Ramos (cell line): ENCODE measurements around the gene SLC43A2.
"Not testable (repeated sequence)": the region's sequence is repeated elsewhere in the genome, so short reads cannot be mapped to it uniquely, and the experiment has no call there.

Experiments
- in situ Hi-C: fragments of 300-500 bp; cut with MboI; formaldehyde crosslinking; loops from one replicate; pipeline ENCODE4 v1.14.3; 2022; ENCODE audit warnings: low sequenced_read_pairs; ENCODE audit not compliant: unreplicated experiment

The SLC43A2 gene

DNA sequence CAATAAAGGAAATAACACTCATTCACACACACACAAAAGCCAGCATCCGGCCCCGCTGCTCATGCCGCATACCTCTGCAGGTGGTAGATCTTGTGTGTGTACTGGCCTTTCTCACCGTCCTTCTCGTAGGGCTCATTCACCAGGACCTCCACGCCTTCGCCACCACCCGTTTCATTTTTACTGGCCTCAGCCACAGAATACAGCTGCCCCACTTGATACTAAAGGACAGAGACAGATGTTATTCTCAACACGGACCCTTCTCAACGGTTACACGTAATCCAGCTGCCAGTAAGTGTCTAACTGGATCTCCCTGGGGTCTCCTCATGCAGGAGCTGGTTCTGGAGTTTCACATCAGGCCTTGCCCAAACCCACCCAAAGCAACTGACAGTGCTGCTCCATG, 75.7 kb downstream of the SLC43A2 start:
- in situ Hi-C loops = no loop called here

DNA sequence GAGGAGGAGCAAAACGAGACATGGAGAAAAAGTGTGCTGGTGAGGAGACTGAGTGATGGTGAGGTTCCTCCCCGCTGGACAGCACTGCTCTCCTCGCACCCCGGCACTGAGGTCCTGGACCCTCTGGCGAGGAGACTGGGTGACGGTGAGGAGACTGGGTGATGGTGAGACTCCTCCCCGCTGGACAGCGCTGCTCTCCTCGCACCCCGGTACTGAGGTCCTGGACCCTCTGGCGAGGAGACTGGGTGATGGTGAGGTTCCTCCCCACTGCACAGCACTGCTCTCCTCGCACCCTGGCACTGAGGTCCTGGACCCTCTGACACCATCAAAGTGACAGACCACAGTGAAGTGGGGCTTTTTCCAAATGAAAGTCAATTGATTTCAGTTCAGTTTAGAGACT, 76.9 kb downstream of the SLC43A2 start:
- in situ Hi-C loops = no loop called here

DNA sequence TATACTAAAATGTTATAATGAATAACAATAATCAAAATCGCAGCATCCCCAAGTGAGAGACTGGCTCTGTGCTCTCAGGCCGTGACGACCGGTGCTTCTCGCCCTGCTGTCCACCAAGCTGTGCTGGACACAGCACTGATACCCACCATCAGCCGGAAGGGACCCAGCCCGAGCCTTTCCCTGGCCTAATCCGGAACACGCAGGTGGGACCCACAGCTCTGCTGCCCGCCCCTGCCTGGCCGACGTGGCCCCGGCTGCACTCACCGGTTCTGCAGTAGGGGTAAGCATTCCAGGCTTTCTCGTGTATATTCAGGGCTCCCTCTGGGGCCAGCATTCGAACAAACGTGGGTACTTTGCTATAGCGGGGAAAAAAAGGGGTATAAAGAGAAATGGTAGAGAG, 80.6 kb downstream of the SLC43A2 start:
- in situ Hi-C loops = no loop called here

DNA sequence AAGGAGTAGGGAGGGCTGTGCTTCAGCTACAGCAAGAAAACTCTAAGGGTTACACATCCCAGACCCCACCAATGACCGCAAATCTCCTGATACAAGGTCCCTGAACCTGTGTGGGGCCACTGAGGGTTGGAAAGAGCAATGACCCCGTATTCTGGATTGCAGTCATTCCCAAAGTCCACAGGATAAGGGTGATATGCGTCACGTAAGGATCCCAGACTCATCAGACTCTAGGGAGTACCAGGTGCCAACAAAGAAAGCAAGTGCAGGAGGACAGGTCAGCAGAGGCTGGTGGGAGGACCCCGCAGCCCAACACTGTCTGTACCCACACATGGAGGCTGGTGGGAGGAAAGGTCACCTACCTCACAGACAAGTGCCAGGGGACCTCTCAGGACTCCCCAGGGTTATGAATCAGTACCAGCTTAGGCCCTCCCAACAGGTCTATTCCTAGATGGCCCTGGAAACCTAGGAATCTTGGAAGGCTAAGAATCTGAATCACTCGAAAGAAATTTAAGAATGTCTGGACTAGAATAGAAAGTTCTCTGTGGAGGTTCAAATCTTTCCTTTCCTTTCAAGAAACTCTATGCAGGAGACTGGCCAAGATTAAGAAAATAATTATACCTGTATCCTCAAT, 82.2 kb downstream of the SLC43A2 start:
- in situ Hi-C loops = no loop called here

DNA sequence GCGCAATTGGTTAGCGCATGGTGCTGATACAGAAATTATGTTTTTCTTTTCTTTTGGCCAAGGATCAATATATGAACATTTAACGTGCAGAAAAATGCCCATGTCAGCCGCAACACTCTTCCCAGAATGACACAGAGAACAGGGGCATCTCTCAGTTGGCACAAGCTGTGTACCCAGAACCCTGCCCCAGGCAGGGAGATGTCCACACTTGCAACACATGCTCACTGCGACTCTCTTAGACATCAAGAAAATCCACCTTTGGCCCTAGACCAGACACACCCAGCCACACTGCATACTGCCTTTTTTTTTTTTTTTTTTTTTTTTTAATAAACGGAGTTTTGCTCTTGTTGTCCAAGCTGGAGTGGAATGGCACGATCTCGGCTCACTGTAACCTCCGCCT, 83.0 kb downstream of the SLC43A2 start:
- in situ Hi-C loops = no loop called here

DNA sequence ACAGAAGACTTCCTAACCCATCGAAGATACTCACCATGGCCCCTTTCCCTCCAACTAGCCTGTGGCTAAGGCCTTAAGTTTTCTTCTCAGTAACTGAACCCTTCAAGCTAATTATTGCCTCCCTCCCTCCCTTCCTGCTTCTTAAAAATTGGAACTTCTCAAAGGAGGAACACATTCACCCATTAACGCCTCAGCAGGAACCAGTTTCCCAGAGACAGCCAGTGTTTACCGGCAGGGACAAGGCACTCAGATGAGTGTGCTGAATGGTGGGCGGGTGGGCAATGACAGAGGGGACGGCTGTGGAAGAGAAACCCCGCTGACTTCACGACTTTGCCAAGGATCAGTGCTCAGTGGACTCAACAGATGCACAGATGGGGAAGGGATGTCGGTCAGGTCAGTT, 86.3 kb downstream of the SLC43A2 start:
- in situ Hi-C loops = no loop called here

DNA sequence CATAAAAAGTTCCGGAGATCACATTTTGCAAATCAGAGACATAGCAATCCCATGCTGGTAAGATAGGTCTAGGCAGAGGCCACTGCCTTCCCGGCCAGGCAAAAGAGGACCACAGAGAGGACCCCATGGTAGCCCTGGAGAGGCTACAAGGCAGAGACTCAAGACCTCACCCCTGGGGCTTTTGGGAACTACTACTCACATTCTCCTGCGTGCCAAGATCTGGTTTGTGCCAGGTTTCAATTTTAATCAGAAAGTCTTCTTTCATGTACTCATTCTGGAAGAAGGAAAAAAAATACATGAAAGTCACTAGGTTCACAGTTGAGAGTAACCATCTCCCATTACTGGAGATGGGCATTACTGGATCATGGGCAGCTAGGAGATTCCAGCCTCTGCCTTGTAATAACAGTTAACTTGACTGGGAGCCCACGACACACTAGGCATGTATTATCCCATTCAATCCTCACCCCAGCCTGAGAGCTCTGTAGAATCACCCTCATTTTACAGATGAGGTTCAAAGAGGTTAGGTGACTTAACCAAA, 87.2 kb downstream of the SLC43A2 start:
- in situ Hi-C loops = no loop called here

DNA sequence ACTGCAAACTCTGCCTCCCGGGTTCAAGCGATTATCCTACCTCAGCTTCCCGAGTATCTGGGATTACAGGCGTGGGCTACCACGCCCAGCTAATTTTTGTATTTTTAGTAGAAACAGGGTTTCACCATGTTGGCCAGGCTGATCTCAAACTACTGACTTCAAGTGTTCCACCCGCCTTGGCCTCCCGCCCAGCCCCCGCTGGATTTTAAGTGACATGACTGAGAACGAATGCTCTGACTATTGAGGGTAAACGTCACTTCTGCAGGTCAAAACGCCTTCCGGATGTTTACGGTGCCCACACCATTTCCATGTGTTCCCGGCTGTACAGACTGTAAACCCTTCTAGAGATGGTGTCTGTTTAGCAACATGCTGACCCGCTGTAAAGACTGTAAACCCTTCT, 88.8 kb downstream of the SLC43A2 start:
- in situ Hi-C loops = no loop called here

DNA sequence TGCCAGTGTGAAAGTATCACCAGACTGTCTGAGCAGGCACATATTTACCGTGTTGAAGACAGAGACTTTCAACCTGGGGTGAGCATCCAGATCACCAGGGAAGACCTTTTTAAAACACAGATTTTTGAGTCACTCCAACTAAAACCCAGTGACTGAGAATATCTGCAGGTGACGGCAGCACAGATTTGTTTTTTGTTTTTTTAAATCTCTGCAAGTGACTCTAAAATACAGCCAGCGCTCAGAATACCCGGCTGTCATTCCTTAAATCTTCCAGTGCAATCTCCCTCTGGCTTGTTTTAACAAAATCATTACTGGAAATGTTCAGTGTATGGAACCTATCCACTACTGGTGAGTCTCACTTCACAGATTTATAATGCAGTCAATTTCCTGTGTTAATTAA, 92.9 kb downstream of the SLC43A2 start:
- in situ Hi-C loops = no loop called here

DNA sequence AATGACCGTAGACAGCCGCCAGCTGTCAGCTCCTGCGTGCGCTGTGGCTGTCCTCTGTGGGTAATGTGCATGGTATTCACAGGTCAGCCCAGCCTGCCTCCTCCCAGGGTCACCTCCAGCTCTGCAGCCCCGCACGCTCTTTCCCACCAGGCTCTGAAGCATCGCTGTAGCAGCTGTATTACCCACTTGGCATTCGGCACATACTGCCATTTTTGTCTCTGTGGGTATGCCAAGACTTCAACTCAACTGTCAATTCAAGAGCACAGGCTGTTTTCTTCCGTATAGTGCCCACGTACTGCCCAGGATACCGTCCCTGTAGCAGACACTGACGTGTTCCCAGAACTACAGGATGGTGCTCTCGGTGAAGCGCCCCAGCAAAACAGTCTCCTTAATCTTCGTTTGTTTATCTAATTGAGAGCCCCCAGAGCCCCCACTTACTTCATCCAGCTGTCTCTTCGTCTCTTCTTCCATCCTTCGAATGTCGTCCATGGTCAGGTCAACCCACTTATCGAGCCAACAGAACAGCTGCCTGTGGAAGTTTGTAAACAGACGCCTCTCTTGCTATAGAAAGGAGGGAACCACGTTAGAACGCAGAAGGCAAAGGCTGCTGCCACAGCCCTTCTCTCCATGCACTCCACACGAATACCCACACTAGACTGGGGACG, 94.8 kb downstream of the SLC43A2 start:
- in situ Hi-C loops = no loop called here

DNA sequence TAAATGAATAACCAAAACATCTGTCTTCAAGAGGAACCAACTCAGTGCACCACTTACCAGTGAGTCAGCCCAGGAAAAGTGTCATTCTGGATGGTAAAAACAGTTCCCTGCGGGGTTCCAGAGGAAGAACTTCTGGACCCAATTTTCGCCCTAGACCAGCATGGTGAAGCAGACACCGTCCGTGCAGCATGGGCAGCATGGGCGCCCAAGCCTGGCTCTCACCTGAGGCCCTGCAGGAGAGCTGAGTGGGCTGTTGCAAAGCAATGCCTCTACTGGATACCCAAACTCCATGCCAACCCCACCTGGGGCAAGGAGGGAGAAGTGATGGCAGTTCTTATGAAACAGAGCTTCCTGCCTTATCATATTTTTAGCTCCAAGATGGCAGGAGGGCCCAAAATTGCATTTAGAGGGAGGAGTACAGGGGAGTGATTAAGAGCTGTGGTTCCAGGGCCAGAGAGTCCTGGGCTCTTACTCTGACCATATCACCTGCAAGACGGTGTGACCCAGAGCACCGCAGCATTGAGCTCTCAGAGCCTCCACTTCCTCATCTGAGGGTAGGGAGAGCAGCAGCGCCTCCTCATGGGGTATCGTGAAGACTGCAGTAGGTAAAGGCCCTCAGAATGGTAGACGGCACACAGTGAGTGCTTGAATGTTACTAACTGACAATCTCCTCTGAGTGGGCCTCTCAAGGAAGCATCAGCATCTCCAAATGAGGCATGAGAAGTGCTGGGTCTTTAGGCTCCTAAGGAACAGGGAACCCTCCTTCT, 95.6 kb downstream of the SLC43A2 start:
- in situ Hi-C loops = no loop called here

DNA sequence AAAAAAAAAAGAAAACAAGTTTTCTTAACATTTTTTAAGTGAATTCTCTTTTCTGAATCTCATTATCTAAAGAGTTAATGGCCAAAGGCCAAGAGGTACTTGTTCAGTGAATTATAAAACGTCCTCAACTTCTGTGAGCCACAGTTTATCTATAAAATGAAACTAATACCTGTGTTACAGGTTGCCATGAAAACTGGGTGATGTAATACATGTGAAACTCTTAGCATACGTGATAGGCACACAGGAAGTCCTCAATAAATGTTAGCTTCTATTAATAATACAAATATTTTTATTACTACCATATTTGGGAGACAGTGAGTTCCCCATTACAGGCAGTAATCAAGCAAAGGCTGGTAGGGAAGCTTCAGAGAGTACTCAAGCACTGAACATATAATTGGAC, 98.8 kb downstream of the SLC43A2 start:
- in situ Hi-C loops = no loop called here

DNA sequence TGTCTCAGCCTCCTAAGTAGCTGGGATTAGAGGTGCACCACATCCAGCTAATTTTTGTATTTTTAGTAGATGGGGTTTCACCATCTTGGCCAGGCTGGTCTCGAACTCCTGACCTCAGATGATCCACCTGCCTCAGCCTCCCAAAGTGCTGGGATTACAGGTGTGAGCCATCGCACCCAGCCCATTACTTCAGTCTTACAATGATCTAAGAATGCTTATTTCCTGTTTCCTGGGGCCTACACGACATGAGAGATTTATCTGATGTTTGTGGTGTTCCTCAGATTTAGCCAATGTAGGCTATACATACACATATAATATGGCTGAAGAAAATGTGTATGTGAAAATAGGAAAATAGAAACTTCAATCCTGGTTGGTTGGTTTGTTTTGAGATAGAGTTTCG, 101.8 kb downstream of the SLC43A2 start:
- in situ Hi-C loops = not testable (repeated sequence)

DNA sequence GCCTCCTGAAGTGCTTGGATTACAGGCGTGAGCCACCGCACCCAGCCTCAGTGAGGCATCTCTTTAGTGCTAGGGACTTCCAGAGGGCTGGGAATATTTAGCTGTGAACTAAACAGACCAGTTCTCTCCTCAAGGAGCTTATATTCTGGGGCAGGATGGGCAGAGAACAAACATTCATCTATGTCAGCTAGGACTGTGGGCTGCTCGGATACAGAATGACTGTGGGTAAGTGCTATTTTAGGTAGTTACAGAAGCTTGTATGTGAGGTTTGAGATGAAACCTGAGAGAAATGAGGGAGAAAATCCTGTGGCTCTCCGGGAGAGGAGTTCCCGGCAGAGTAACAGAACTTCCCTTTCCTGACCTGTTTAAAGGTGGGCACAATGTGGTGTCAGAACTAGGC, 106.0 kb downstream of the SLC43A2 start:
- in situ Hi-C loops = no loop called here

DNA sequence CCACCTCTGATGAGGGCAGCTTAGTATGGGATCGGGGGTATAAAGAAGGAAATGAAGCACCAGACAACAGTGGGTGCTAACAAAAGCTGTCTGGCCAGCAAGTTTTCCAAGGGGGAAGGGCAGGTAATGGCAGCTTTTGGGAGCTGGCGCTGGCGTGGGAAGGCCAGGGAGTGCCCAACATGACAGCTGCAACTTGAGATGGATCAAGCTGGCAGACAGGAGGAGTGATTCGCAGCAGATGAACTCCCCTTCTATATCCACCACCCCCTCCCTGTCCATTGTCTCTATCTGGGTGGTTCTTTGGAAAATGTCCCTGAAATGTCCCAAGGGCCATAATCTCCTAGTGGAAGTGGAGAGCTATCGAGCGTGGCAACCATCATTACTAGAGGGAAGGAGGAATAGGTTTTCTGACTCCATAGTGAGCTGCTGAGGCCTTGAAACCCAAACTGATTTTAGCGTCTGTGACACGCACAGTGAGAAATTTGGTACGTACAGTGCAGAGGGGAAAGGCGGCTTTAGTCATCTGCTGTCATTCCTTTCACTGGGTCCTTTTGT, 107.5 kb downstream of the SLC43A2 start:
- in situ Hi-C loops = no loop called here

DNA sequence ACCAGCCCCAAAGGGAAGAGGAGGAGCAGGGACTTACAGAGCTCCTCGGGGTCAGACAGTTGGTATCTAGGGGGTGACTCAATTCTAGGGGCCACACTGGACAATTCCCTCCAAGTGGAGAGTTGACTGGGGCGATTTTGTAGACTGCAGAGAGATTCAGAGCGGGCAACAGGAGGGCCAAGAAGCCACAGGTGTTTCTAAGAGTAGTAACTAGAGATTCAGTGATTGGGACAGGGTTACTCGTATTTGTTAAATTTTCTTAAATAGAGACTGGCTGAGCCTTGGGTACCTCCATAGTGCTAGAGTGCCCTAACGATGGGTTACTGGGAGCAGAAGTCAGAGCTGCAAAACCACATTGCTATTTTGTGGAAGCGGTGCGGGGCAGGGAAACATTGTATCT, 109.0 kb downstream of the SLC43A2 start:
- in situ Hi-C loops = loop anchor here (10.0 kb wide), 1 partner anchor 165 kb away; no protein-coding TSS in a partner anchor
